WTC11 (cell line): ENCODE data around the gene MXRA7. TPM values are rescaled to one million over a fixed set of nuclear protein-coding genes. Genes with fewer than 3 reads are reported as not detected.

Experiments used
- ATAC-seq: fragments of 200-7000 bp; cut with Tn5 transposase; 2 replicates; pipeline ENCODE4 v1.10.0; 2021; ENCODE audit warnings: mild to moderate bottlenecking, moderate library complexity
- CTCF ChIA-PET: fragments of 300-600 bp; sonication (Branson Sonifier 250); formaldehyde crosslinking; loops from one replicate; lab custom pipeline; 2021; ENCODE audit warnings: antibody characterized with exemption; lab: Charles Lee
- POLR2A ChIA-PET: fragments of 350-600 bp; sonication (Branson Sonifier 250); formaldehyde crosslinking; loops from one replicate; lab custom pipeline; 2021; ENCODE audit warnings: antibody characterized with exemption; lab: Charles Lee
- DNase-seq: peaks from one replicate; pipeline ENCODE4 v3.0.0; 2021; ENCODE audit warnings: low spot score
- H3K27ac Mint-ChIP-seq: 2 replicates; pipeline ENCODE4 v1.8.0; 2021; ENCODE audit warnings: mixed read lengths
- H3K27me3 Mint-ChIP-seq: 2 replicates; pipeline ENCODE4 v1.8.0; 2021; ENCODE audit warnings: low read depth, mild to moderate bottlenecking, moderate library complexity, mixed read lengths
- H3K36me3 Mint-ChIP-seq: 2 replicates; pipeline ENCODE4 v1.8.0; 2021; ENCODE audit warnings: mixed read lengths
- H3K4me1 Mint-ChIP-seq: 2 replicates; pipeline ENCODE4 v1.8.0; 2022; ENCODE audit warnings: mixed read lengths
- H3K4me3 Mint-ChIP-seq: 2 replicates; pipeline ENCODE4 v1.8.0; 2021; ENCODE audit warnings: mild to moderate bottlenecking, moderate library complexity, mixed read lengths
- H3K9me3 Mint-ChIP-seq: 2 replicates; pipeline ENCODE4 v1.8.0; 2021; ENCODE audit warnings: mixed read lengths
- CBFB ChIP-seq: sonication (generic); formaldehyde crosslinking; IDR thresholded peaks from 2 replicates; pipeline ENCODE4 v1.8.1; 2022; ENCODE audit warnings: mild to moderate bottlenecking, low read depth, missing genetic modification reagents
- E2F1 ChIP-seq: sonication (generic); formaldehyde crosslinking; IDR thresholded peaks from 2 replicates; pipeline ENCODE4 v1.8.0; 2022; ENCODE audit warnings: mild to moderate bottlenecking, missing genetic modification reagents
- GABPB1 ChIP-seq: sonication (generic); formaldehyde crosslinking; IDR thresholded peaks from 2 replicates; pipeline ENCODE4 v1.8.1; 2023; ENCODE audit warnings: mild to moderate bottlenecking, missing genetic modification reagents
- SMAD4 ChIP-seq: sonication (generic); formaldehyde crosslinking; IDR thresholded peaks from 2 replicates; pipeline ENCODE4 v1.8.0; 2022; ENCODE audit warnings: mild to moderate bottlenecking, missing genetic modification reagents
- SP1 ChIP-seq: sonication (generic); formaldehyde crosslinking; conservative IDR thresholded peaks from 2 replicates; pipeline ENCODE4 v1.8.1; 2022; ENCODE audit warnings: missing genetic modification reagents
- ZNF121 ChIP-seq: sonication (generic); formaldehyde crosslinking; IDR thresholded peaks from 2 replicates; pipeline ENCODE4 v1.8.0; 2023; ENCODE audit warnings: missing genetic modification reagents
- ZNF416 ChIP-seq: fragments of 250-450 bp; sonication (Bioruptor Pico); IDR thresholded peaks from 2 replicates; pipeline ENCODE4 v1.9.0; 2021; ENCODE audit warnings: mild to moderate bottlenecking, inconsistent platforms
- total RNA-seq: library from RNA; stranded (reverse); gene quantifications from 3 replicates; pipeline ENCODE4 v1.2.3, GENCODE V29; 2021
- TF ChIP-seq, protein P1 (sequence below): fragments of 250-450 bp; sonication (Bioruptor Pico); conservative IDR thresholded peaks from 2 replicates; pipeline ENCODE4 v1.9.0; 2021; ENCODE audit warnings: mild to moderate bottlenecking
- TF ChIP-seq, protein P2 (sequence below): sonication (generic); formaldehyde crosslinking; IDR thresholded peaks from 2 replicates; pipeline ENCODE4 v1.8.1; 2023; ENCODE audit warnings: mild to moderate bottlenecking, missing genetic modification reagents
- TF ChIP-seq, protein P3 (sequence below): sonication (generic); formaldehyde crosslinking; IDR thresholded peaks from 2 replicates; pipeline ENCODE4 v1.8.1; 2023; ENCODE audit warnings: mild to moderate bottlenecking, missing genetic modification reagents
- TF ChIP-seq, protein P4 (sequence below): fragments of 250-450 bp; sonication (Bioruptor Pico); IDR thresholded peaks from 2 replicates; pipeline ENCODE4 v1.9.0; 2021; ENCODE audit warnings: mild to moderate bottlenecking, borderline replicate concordance
- TF ChIP-seq, protein P5 (sequence below): sonication (generic); formaldehyde crosslinking; conservative IDR thresholded peaks from 2 replicates; pipeline ENCODE4 v1.8.1; 2023; ENCODE audit warnings: mild to moderate bottlenecking, low read depth, missing genetic modification reagents, moderate library complexity

MXRA7 gene
- total RNA-seq, 1 experiment from 2014 or later = 46.5 TPM

- ChIA-PET POLR2A (interaction anchor here (1.5 kb wide), 1 partner anchor 20 kb away, joined by 4 read pairs; no protein-coding TSS in a partner anchor), CTCF (interaction anchor here (0.9 to 3.5 kb wide), 5 partner anchors 10 to 233 kb away, joined by 3 to 19 read pairs (median 6); no protein-coding TSS in a partner anchor)
- H3K4me3 Mint-ChIP-seq = no peak overlapping the region
These were observed 19.2 kb downstream of the MXRA7 start for GRCh38 chr17:76691379-76692191.

DNA sequence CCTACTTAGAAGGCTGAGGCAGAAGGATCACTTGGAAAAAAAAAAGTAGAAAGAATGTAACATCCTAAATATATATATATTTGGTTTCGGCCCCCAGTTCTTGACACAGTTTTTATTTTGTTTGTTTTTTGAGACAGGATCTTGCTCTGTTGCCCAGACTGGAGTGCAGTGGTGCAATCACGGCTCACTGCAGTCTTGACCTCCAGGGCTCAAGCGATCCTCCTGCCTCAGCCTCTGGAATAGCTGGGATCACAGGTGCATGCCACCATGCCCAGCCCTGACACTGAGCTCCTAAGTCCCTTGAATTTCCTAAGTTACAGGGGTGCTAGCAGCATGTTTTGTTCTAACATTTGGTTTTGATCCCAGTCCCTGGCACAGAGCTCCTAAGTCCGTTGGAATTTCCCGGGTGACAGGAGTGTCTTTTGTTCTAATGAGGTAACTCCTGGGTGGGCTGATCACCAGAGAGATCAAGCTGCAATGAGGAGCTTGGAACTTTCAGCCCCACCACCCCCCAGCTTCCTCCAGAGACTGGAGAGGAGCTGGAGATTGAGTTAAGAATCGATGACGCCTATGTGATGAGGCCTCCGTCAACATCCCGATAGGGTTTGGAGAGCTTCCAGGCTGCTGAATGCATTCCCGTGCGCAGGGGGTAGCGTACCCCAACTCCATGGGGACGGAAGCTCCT is 20.0 kb downstream of the MXRA7 start:
- POLR2A ChIA-PET = interaction anchor here (1.5 kb wide), 1 partner anchor 21 kb away, joined by 4 read pairs; no protein-coding TSS in a partner anchor
- CTCF ChIA-PET = interaction anchor here (0.9 to 3.5 kb wide), 5 partner anchors 9 to 232 kb away, joined by 3 to 19 read pairs (median 6); no protein-coding TSS in a partner anchor

More at GRCh38 chr17:76691379-76692191, 19.2 kb downstream of the MXRA7 start:
- Mint-ChIP-seq H3K9me3 (no peaks in the 10 kb centered on the region), H3K36me3 (no peaks in the 10 kb centered on the region), H3K27ac (no peak overlapping the region), H3K27me3 (no peaks in the 10 kb centered on the region), H3K4me1 (peaks cover 19% of the 10 kb centered on the region)
- ATAC-seq (no peak), DNase-seq (no peak)
- TF ChIP-seq SMAD4 (CRISPR knock-in tag) = no peak
- TF ChIP-seq GABPB1 = peak; percentile 22; the same call in 1 of the 2 replicates

GRCh38 chr17:76689859-76690258 is 20.9 kb downstream of the MXRA7 start:
- CTCF ChIA-PET = interaction anchor here (0.5 to 3.5 kb wide), 6 partner anchors 8 to 167 kb away, joined by 3 to 19 read pairs (median 7); no protein-coding TSS in a partner anchor
- Mint-ChIP-seq H3K9me3 (no peaks in the 10 kb centered on the region), H3K27ac (no peak overlapping the region), H3K4me1 (peaks cover 19% of the 10 kb centered on the region), H3K36me3 (no peaks in the 10 kb centered on the region), H3K27me3 (no peaks in the 10 kb centered on the region), H3K4me3 (no peak overlapping the region)
- POLR2A ChIA-PET = interaction anchor here (1.5 kb wide), 1 partner anchor 22 kb away, joined by 4 read pairs; no protein-coding TSS in a partner anchor
- no peak for DNase-seq
- no peak for ATAC-seq
- TF ChIP-seq SMAD4 (CRISPR knock-in tag) (no peak), SP1 (CRISPR knock-in tag) (no peak), E2F1 (CRISPR knock-in tag) (no peak)
- TF ChIP-seq, protein P1, sequence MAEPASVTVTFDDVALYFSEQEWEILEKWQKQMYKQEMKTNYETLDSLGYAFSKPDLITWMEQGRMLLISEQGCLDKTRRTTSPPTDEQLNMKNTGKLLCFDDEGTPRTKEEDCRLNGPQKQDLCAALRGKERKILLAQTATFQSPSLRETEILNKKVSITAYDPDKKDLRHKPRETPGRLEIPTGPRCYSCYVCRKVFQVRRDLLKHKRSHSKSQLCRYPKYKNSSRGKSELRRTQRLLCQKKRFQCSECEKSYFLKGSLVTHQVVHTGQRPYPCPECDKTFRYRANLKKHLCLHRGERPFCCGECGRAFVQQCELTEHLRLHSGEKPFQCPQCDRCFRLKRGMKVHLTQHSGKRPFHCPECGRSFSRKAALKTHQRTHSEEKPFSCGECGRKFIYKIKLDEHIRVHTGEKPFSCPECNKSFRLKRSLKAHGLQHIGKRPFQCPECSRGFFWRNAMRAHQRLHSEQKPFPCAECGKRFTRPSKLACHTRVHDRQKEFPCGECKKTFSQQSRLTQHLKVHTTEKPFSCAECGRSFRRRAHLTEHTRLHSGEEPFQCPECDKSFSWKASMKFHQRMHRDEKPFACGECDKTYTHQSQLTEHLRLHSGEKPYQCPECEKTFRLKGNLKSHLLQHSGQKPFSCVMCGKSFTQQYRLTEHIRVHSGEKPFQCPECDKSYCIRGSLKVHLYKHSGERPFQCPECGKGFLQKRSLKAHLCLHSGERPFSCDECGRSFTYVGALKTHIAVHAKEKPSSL = no peak
- TF ChIP-seq, protein P2, sequence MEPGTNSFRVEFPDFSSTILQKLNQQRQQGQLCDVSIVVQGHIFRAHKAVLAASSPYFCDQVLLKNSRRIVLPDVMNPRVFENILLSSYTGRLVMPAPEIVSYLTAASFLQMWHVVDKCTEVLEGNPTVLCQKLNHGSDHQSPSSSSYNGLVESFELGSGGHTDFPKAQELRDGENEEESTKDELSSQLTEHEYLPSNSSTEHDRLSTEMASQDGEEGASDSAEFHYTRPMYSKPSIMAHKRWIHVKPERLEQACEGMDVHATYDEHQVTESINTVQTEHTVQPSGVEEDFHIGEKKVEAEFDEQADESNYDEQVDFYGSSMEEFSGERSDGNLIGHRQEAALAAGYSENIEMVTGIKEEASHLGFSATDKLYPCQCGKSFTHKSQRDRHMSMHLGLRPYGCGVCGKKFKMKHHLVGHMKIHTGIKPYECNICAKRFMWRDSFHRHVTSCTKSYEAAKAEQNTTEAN (CRISPR knock-in tag) = no peak
- TF ChIP-seq, protein P3, sequence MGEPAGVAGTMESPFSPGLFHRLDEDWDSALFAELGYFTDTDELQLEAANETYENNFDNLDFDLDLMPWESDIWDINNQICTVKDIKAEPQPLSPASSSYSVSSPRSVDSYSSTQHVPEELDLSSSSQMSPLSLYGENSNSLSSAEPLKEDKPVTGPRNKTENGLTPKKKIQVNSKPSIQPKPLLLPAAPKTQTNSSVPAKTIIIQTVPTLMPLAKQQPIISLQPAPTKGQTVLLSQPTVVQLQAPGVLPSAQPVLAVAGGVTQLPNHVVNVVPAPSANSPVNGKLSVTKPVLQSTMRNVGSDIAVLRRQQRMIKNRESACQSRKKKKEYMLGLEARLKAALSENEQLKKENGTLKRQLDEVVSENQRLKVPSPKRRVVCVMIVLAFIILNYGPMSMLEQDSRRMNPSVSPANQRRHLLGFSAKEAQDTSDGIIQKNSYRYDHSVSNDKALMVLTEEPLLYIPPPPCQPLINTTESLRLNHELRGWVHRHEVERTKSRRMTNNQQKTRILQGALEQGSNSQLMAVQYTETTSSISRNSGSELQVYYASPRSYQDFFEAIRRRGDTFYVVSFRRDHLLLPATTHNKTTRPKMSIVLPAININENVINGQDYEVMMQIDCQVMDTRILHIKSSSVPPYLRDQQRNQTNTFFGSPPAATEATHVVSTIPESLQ = no peak

More for the DNA sequence above, 20.0 kb downstream of the MXRA7 start:
- H3K36me3 Mint-ChIP-seq = no peaks in the 10 kb centered on the region
- no peak overlapping the region for H3K27ac Mint-ChIP-seq
- TF ChIP-seq ZNF121 = 0 out of 2 replicates have a peak, but pooled peaks have one; percentile 36
- TF ChIP-seq ZNF416 (CRISPR knock-in tag) = no peak
- no peak for TF ChIP-seq CBFB (CRISPR knock-in tag)
- TF ChIP-seq, protein P4, sequence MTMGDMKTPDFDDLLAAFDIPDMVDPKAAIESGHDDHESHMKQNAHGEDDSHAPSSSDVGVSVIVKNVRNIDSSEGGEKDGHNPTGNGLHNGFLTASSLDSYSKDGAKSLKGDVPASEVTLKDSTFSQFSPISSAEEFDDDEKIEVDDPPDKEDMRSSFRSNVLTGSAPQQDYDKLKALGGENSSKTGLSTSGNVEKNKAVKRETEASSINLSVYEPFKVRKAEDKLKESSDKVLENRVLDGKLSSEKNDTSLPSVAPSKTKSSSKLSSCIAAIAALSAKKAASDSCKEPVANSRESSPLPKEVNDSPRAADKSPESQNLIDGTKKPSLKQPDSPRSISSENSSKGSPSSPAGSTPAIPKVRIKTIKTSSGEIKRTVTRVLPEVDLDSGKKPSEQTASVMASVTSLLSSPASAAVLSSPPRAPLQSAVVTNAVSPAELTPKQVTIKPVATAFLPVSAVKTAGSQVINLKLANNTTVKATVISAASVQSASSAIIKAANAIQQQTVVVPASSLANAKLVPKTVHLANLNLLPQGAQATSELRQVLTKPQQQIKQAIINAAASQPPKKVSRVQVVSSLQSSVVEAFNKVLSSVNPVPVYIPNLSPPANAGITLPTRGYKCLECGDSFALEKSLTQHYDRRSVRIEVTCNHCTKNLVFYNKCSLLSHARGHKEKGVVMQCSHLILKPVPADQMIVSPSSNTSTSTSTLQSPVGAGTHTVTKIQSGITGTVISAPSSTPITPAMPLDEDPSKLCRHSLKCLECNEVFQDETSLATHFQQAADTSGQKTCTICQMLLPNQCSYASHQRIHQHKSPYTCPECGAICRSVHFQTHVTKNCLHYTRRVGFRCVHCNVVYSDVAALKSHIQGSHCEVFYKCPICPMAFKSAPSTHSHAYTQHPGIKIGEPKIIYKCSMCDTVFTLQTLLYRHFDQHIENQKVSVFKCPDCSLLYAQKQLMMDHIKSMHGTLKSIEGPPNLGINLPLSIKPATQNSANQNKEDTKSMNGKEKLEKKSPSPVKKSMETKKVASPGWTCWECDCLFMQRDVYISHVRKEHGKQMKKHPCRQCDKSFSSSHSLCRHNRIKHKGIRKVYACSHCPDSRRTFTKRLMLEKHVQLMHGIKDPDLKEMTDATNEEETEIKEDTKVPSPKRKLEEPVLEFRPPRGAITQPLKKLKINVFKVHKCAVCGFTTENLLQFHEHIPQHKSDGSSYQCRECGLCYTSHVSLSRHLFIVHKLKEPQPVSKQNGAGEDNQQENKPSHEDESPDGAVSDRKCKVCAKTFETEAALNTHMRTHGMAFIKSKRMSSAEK (CRISPR knock-in tag) = no peak
- TF ChIP-seq, protein P5, sequence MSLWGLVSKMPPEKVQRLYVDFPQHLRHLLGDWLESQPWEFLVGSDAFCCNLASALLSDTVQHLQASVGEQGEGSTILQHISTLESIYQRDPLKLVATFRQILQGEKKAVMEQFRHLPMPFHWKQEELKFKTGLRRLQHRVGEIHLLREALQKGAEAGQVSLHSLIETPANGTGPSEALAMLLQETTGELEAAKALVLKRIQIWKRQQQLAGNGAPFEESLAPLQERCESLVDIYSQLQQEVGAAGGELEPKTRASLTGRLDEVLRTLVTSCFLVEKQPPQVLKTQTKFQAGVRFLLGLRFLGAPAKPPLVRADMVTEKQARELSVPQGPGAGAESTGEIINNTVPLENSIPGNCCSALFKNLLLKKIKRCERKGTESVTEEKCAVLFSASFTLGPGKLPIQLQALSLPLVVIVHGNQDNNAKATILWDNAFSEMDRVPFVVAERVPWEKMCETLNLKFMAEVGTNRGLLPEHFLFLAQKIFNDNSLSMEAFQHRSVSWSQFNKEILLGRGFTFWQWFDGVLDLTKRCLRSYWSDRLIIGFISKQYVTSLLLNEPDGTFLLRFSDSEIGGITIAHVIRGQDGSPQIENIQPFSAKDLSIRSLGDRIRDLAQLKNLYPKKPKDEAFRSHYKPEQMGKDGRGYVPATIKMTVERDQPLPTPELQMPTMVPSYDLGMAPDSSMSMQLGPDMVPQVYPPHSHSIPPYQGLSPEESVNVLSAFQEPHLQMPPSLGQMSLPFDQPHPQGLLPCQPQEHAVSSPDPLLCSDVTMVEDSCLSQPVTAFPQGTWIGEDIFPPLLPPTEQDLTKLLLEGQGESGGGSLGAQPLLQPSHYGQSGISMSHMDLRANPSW (CRISPR knock-in tag) = no peak
- DNase-seq = no peak
- H3K4me3 Mint-ChIP-seq = no peak overlapping the region
- H3K4me1 Mint-ChIP-seq = peaks cover 19% of the 10 kb centered on the region
- H3K9me3 Mint-ChIP-seq = no peaks in the 10 kb centered on the region
- no peaks in the 10 kb centered on the region for H3K27me3 Mint-ChIP-seq
- no peak for ATAC-seq
